WTC11 (cell line): ENCODE measurements around the gene GEMIN2. TPM values are rescaled to one million over a fixed set of nuclear protein-coding genes. Genes with fewer than 3 reads are reported as not detected.

ENCODE experiments used
- ATAC-seq: fragments of 200-7000 bp; cut with Tn5 transposase; 2 replicates; pipeline ENCODE4 v1.10.0; 2021; ENCODE audit warnings: mild to moderate bottlenecking, moderate library complexity
- CTCF ChIA-PET: fragments of 300-600 bp; sonication (Branson Sonifier 250); formaldehyde crosslinking; loops from one replicate; lab custom pipeline; 2021; ENCODE audit warnings: antibody characterized with exemption; lab: Charles Lee
- POLR2A ChIA-PET: fragments of 350-600 bp; sonication (Branson Sonifier 250); formaldehyde crosslinking; loops from one replicate; lab custom pipeline; 2021; ENCODE audit warnings: antibody characterized with exemption; lab: Charles Lee
- DNase-seq: peaks from one replicate; pipeline ENCODE4 v3.0.0; 2021; ENCODE audit warnings: low spot score
- H3K27ac Mint-ChIP-seq: 2 replicates; pipeline ENCODE4 v1.8.0; 2021; ENCODE audit warnings: mixed read lengths
- H3K27me3 Mint-ChIP-seq: 2 replicates; pipeline ENCODE4 v1.8.0; 2021; ENCODE audit warnings: low read depth, mild to moderate bottlenecking, moderate library complexity, mixed read lengths
- H3K36me3 Mint-ChIP-seq: 2 replicates; pipeline ENCODE4 v1.8.0; 2021; ENCODE audit warnings: mixed read lengths
- H3K4me1 Mint-ChIP-seq: 2 replicates; pipeline ENCODE4 v1.8.0; 2022; ENCODE audit warnings: mixed read lengths
- H3K4me3 Mint-ChIP-seq: 2 replicates; pipeline ENCODE4 v1.8.0; 2021; ENCODE audit warnings: mild to moderate bottlenecking, moderate library complexity, mixed read lengths
- H3K9me3 Mint-ChIP-seq: 2 replicates; pipeline ENCODE4 v1.8.0; 2021; ENCODE audit warnings: mixed read lengths
- ATF1 ChIP-seq: sonication (generic); formaldehyde crosslinking; IDR thresholded peaks from 2 replicates; pipeline ENCODE4 v1.8.1; 2023; ENCODE audit warnings: mild to moderate bottlenecking, moderate library complexity, missing genetic modification reagents
- ESRRA ChIP-seq: sonication (generic); formaldehyde crosslinking; IDR thresholded peaks from 2 replicates; pipeline ENCODE4 v1.8.1; 2022; ENCODE audit warnings: mild to moderate bottlenecking, missing genetic modification reagents, borderline replicate concordance
- GRHL2 ChIP-seq: fragments of 250-450 bp; sonication (Bioruptor Pico); IDR thresholded peaks from 2 replicates; pipeline ENCODE4 v1.8.0; 2022; ENCODE audit warnings: mild to moderate bottlenecking, moderate library complexity; ENCODE audit not compliant: insufficient replicate concordance, severe bottlenecking
- GTF2I ChIP-seq: fragments of 250-450 bp; sonication (Bioruptor Pico); conservative IDR thresholded peaks from 2 replicates; pipeline ENCODE4 v1.4.0; 2021; ENCODE audit warnings: mild to moderate bottlenecking
- JAZF1 ChIP-seq: fragments of 250-450 bp; sonication (Bioruptor Pico); IDR thresholded peaks from 2 replicates; pipeline ENCODE4 v1.9.0; 2021; ENCODE audit warnings: moderate library complexity, mild to moderate bottlenecking, inconsistent platforms
- NR3C1 ChIP-seq: sonication (generic); formaldehyde crosslinking; conservative IDR thresholded peaks from 2 replicates; pipeline ENCODE4 v1.8.1; 2023; ENCODE audit warnings: low read depth, mild to moderate bottlenecking, missing genetic modification reagents
- OVOL2 ChIP-seq: fragments of 250-450 bp; sonication (Bioruptor Pico); IDR thresholded peaks from 2 replicates; pipeline ENCODE4 v1.9.0; 2021; ENCODE audit warnings: mild to moderate bottlenecking, borderline replicate concordance
- TP53 ChIP-seq: sonication (generic); formaldehyde crosslinking; IDR thresholded peaks from 2 replicates; pipeline ENCODE4 v1.8.1; 2023; ENCODE audit warnings: mild to moderate bottlenecking, missing genetic modification reagents
- ZNF263 ChIP-seq: sonication (generic); formaldehyde crosslinking; IDR thresholded peaks from 2 replicates; pipeline ENCODE4 v1.8.1; 2022; ENCODE audit warnings: low read depth, mild to moderate bottlenecking, moderate library complexity, missing genetic modification reagents
- ZNF317 ChIP-seq: sonication (generic); formaldehyde crosslinking; IDR thresholded peaks from 2 replicates; pipeline ENCODE4 v1.8.1; 2023; ENCODE audit warnings: low read depth, mild to moderate bottlenecking, moderate library complexity, missing genetic modification reagents, borderline replicate concordance
- ZNF396 ChIP-seq: fragments of 250-450 bp; sonication (Bioruptor Pico); IDR thresholded peaks from 2 replicates; pipeline ENCODE4 v1.8.0; 2021; ENCODE audit warnings: mild to moderate bottlenecking, moderate library complexity, borderline replicate concordance
- ZNF416 ChIP-seq: fragments of 250-450 bp; sonication (Bioruptor Pico); IDR thresholded peaks from 2 replicates; pipeline ENCODE4 v1.9.0; 2021; ENCODE audit warnings: mild to moderate bottlenecking, inconsistent platforms
- ZNF671 ChIP-seq: fragments of 250-450 bp; sonication (Bioruptor Pico); IDR thresholded peaks from 2 replicates; pipeline ENCODE4 v1.8.0; 2021; ENCODE audit warnings: mild to moderate bottlenecking
- total RNA-seq: library from RNA; stranded (reverse); gene quantifications from 3 replicates; pipeline ENCODE4 v1.2.3, GENCODE V29; 2021
- TF ChIP-seq, protein P1 (sequence below): sonication (generic); formaldehyde crosslinking; IDR thresholded peaks from 2 replicates; pipeline ENCODE4 v1.8.0; 2022; ENCODE audit warnings: mild to moderate bottlenecking, missing genetic modification reagents
- TF ChIP-seq, protein P2 (sequence below): sonication (generic); formaldehyde crosslinking; IDR thresholded peaks from 2 replicates; pipeline ENCODE4 v1.8.1; 2022; ENCODE audit warnings: low read depth, missing genetic modification reagents, borderline replicate concordance
- TF ChIP-seq, protein P3 (sequence below): sonication (generic); formaldehyde crosslinking; IDR thresholded peaks from 2 replicates; pipeline ENCODE4 v1.8.1; 2022; ENCODE audit warnings: low read depth, mild to moderate bottlenecking, moderate library complexity, missing genetic modification reagents, borderline replicate concordance
- TF ChIP-seq, protein P4 (sequence below): fragments of 250-450 bp; sonication (Bioruptor Pico); IDR thresholded peaks from 2 replicates; pipeline ENCODE4 v2.1.2; 2022; ENCODE audit warnings: mild to moderate bottlenecking, moderate library complexity
- TF ChIP-seq, protein P5 (sequence below): sonication (generic); formaldehyde crosslinking; IDR thresholded peaks from 2 replicates; pipeline ENCODE4 v1.8.0; 2023; ENCODE audit warnings: missing genetic modification reagents, mild to moderate bottlenecking, borderline replicate concordance
- TF ChIP-seq, protein P6 (sequence below): sonication (generic); formaldehyde crosslinking; IDR thresholded peaks from 2 replicates; pipeline ENCODE4 v1.8.0; 2022; ENCODE audit warnings: mild to moderate bottlenecking, missing genetic modification reagents
- TF ChIP-seq, protein P7 (sequence below): sonication (generic); formaldehyde crosslinking; IDR thresholded peaks from 2 replicates; pipeline ENCODE4 v1.8.1; 2022; ENCODE audit warnings: mild to moderate bottlenecking, moderate library complexity, missing genetic modification reagents
- TF ChIP-seq, protein P8 (sequence below): sonication (generic); formaldehyde crosslinking; conservative IDR thresholded peaks from 2 replicates; pipeline ENCODE4 v1.8.1; 2022; ENCODE audit warnings: mild to moderate bottlenecking, missing genetic modification reagents
- TF ChIP-seq, protein P9 (sequence below): fragments of 250-450 bp; sonication (Bioruptor Pico); IDR thresholded peaks from 2 replicates; pipeline ENCODE4 v1.9.0; 2021; ENCODE audit warnings: moderate library complexity, mild to moderate bottlenecking, inconsistent platforms, borderline replicate concordance

GEMIN2 gene
- total RNA-seq, 1 experiment from 2014 or later = 27.1 TPM

DNA sequence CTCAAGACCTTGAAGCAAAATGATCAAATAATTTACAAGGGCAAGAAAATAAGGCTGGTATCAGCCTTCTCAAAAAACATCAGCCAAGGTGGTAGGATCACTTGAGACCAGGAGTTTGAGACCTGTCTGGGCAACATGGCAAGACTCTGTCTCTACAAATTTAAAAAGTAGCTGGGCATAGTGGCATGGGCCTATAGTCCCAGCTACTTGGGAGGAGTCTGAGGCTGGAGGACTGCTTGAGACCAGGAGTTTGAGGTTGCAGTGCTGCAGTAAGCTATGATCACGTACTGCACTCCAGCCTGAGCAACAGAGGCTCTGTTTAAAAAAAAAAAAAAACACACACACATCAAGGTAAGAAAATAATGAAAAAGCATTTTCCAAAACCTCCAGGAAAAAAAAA lies 33.2 kb upstream of the GEMIN2 start:
- H3K4me1 Mint-ChIP-seq = no peaks in the 10 kb centered on the region
- no peaks in the 10 kb centered on the region for H3K9me3 Mint-ChIP-seq
- H3K4me3 Mint-ChIP-seq = no peak overlapping the region
- TF ChIP-seq ZNF317 (CRISPR knock-in tag) (no peak), GRHL2 (CRISPR knock-in tag) (no peak), TP53 (no peak), ESRRA (CRISPR knock-in tag) (no peak)
- ChIA-PET POLR2A (interaction anchor here (0.6 to 0.7 kb wide), 2 partner anchors 599 to 1860 kb away, joined by 3 read pairs; no protein-coding TSS in a partner anchor), CTCF (interaction anchor here (0.7 to 1.1 kb wide), 2 partner anchors 35 to 46 kb away, joined by 3 read pairs; no protein-coding TSS in a partner anchor)
- H3K27me3 Mint-ChIP-seq = no peaks in the 10 kb centered on the region; the same call in 1 of the 2 replicates
- H3K27ac Mint-ChIP-seq = no peak overlapping the region
- peaks cover 59% of the 10 kb centered on the region for H3K36me3 Mint-ChIP-seq
- DNase-seq = no peak
- ATAC-seq = no peak

DNA sequence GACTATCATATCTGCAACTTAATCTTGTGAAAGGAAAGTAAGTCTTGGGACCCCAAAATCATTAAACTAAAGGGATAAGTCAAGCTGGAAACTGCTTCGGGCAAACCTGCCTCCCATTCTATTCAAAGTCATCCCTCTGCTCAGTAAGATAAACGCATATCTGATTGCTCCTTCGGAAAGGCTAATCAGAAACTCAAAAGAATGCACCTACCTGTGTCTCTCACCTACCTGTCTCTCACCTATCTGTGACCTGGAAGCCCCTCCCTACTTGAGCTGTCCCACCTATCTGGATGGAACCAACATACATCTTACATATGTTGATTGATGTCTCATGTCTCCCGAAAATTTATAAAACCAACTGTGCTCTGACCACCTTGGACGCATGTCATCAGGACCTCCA lies 31.0 kb upstream of the GEMIN2 start:
- Mint-ChIP-seq H3K4me1 (no peaks in the 10 kb centered on the region), H3K27ac (no peak overlapping the region), H3K27me3 (no peaks in the 10 kb centered on the region; the same call in 1 of the 2 replicates), H3K9me3 (no peaks in the 10 kb centered on the region), H3K36me3 (peaks cover 69% of the 10 kb centered on the region), H3K4me3 (no peak overlapping the region)
- CTCF ChIA-PET = no interaction called here
- DNase-seq (no peak), ATAC-seq (no peak)
- POLR2A ChIA-PET = no interaction called here
- TF ChIP-seq, protein P1, sequence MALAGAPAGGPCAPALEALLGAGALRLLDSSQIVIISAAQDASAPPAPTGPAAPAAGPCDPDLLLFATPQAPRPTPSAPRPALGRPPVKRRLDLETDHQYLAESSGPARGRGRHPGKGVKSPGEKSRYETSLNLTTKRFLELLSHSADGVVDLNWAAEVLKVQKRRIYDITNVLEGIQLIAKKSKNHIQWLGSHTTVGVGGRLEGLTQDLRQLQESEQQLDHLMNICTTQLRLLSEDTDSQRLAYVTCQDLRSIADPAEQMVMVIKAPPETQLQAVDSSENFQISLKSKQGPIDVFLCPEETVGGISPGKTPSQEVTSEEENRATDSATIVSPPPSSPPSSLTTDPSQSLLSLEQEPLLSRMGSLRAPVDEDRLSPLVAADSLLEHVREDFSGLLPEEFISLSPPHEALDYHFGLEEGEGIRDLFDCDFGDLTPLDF (CRISPR knock-in tag) = no peak
- TF ChIP-seq, protein P2, sequence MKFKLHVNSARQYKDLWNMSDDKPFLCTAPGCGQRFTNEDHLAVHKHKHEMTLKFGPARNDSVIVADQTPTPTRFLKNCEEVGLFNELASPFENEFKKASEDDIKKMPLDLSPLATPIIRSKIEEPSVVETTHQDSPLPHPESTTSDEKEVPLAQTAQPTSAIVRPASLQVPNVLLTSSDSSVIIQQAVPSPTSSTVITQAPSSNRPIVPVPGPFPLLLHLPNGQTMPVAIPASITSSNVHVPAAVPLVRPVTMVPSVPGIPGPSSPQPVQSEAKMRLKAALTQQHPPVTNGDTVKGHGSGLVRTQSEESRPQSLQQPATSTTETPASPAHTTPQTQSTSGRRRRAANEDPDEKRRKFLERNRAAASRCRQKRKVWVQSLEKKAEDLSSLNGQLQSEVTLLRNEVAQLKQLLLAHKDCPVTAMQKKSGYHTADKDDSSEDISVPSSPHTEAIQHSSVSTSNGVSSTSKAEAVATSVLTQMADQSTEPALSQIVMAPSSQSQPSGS = no peak
- no peak for TF ChIP-seq GTF2I
- TF ChIP-seq, protein P3, sequence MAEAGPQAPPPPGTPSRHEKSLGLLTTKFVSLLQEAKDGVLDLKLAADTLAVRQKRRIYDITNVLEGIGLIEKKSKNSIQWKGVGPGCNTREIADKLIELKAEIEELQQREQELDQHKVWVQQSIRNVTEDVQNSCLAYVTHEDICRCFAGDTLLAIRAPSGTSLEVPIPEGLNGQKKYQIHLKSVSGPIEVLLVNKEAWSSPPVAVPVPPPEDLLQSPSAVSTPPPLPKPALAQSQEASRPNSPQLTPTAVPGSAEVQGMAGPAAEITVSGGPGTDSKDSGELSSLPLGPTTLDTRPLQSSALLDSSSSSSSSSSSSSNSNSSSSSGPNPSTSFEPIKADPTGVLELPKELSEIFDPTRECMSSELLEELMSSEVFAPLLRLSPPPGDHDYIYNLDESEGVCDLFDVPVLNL = no peak
- no peak for TF ChIP-seq OVOL2 (CRISPR knock-in tag)
- no peak for TF ChIP-seq NR3C1 (CRISPR knock-in tag)
- TF ChIP-seq, protein P4, sequence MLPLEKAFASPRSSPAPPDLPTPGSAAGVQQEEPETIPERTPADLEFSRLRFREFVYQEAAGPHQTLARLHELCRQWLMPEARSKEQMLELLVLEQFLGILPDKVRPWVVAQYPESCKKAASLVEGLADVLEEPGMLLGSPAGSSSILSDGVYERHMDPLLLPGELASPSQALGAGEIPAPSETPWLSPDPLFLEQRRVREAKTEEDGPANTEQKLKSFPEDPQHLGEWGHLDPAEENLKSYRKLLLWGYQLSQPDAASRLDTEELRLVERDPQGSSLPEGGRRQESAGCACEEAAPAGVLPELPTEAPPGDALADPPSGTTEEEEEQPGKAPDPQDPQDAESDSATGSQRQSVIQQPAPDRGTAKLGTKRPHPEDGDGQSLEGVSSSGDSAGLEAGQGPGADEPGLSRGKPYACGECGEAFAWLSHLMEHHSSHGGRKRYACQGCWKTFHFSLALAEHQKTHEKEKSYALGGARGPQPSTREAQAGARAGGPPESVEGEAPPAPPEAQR (CRISPR knock-in tag) = no peak
- TF ChIP-seq ZNF396 (CRISPR knock-in tag) = no peak
- TF ChIP-seq, protein P5, sequence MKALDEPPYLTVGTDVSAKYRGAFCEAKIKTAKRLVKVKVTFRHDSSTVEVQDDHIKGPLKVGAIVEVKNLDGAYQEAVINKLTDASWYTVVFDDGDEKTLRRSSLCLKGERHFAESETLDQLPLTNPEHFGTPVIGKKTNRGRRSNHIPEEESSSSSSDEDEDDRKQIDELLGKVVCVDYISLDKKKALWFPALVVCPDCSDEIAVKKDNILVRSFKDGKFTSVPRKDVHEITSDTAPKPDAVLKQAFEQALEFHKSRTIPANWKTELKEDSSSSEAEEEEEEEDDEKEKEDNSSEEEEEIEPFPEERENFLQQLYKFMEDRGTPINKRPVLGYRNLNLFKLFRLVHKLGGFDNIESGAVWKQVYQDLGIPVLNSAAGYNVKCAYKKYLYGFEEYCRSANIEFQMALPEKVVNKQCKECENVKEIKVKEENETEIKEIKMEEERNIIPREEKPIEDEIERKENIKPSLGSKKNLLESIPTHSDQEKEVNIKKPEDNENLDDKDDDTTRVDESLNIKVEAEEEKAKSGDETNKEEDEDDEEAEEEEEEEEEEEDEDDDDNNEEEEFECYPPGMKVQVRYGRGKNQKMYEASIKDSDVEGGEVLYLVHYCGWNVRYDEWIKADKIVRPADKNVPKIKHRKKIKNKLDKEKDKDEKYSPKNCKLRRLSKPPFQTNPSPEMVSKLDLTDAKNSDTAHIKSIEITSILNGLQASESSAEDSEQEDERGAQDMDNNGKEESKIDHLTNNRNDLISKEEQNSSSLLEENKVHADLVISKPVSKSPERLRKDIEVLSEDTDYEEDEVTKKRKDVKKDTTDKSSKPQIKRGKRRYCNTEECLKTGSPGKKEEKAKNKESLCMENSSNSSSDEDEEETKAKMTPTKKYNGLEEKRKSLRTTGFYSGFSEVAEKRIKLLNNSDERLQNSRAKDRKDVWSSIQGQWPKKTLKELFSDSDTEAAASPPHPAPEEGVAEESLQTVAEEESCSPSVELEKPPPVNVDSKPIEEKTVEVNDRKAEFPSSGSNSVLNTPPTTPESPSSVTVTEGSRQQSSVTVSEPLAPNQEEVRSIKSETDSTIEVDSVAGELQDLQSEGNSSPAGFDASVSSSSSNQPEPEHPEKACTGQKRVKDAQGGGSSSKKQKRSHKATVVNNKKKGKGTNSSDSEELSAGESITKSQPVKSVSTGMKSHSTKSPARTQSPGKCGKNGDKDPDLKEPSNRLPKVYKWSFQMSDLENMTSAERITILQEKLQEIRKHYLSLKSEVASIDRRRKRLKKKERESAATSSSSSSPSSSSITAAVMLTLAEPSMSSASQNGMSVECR (CRISPR knock-in tag) = no peak
- TF ChIP-seq ZNF416 (CRISPR knock-in tag) = no peak
- TF ChIP-seq, protein P6, sequence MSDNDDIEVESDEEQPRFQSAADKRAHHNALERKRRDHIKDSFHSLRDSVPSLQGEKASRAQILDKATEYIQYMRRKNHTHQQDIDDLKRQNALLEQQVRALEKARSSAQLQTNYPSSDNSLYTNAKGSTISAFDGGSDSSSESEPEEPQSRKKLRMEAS (CRISPR knock-in tag) = no peak
- TF ChIP-seq, protein P7, sequence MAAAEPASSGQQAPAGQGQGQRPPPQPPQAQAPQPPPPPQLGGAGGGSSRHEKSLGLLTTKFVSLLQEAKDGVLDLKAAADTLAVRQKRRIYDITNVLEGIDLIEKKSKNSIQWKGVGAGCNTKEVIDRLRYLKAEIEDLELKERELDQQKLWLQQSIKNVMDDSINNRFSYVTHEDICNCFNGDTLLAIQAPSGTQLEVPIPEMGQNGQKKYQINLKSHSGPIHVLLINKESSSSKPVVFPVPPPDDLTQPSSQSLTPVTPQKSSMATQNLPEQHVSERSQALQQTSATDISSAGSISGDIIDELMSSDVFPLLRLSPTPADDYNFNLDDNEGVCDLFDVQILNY = no peak
- TF ChIP-seq JAZF1 (CRISPR knock-in tag) = no peak
- no peak for TF ChIP-seq ZNF671
- no peak for TF ChIP-seq ZNF263 (CRISPR knock-in tag)
- TF ChIP-seq, protein P8, sequence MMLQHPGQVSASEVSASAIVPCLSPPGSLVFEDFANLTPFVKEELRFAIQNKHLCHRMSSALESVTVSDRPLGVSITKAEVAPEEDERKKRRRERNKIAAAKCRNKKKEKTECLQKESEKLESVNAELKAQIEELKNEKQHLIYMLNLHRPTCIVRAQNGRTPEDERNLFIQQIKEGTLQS (CRISPR knock-in tag) = no peak
- TF ChIP-seq TP53 = no peak
- TF ChIP-seq, protein P9, sequence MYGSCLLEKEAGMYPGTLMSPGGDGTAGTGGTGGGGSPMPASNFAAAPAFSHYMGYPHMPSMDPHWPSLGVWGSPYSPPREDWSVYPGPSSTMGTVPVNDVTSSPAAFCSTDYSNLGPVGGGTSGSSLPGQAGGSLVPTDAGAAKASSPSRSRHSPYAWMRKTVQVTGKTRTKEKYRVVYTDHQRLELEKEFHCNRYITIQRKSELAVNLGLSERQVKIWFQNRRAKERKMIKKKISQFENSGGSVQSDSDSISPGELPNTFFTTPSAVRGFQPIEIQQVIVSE (CRISPR knock-in tag) = no peak
- TF ChIP-seq ATF1 = no peak
